ENCODE measurements around the gene TMSB4X.
"Not testable (repeated sequence)": the region's sequence is repeated elsewhere in the genome, so short reads cannot be mapped to it uniquely, and the experiment has no call there.

Gene TMSB4X

GRCh38 chrX:12975991-12976558 is 1.2 kb downstream of the TMSB4X start:
- H3K4me3 ChIP-seq (replicated peaks; ENCODE audit: insufficient read depth, low read length): peak overlapping the region; percentile 43
- peak; percentile 28; the same call in 1 of the 2 replicates for TF ChIP-seq SPI1 (IDR thresholded peaks at IDR 0.05; ENCODE audit: borderline replicate concordance, low read depth)
- peak; percentile 5 for TF ChIP-seq REST (IDR thresholded peaks at IDR 0.05; ENCODE audit: insufficient replicate concordance, low read depth)
- no peak for TF ChIP-seq GABPA (IDR thresholded peaks at IDR 0.05; ENCODE audit: low read depth)
- TF ChIP-seq, protein P1, sequence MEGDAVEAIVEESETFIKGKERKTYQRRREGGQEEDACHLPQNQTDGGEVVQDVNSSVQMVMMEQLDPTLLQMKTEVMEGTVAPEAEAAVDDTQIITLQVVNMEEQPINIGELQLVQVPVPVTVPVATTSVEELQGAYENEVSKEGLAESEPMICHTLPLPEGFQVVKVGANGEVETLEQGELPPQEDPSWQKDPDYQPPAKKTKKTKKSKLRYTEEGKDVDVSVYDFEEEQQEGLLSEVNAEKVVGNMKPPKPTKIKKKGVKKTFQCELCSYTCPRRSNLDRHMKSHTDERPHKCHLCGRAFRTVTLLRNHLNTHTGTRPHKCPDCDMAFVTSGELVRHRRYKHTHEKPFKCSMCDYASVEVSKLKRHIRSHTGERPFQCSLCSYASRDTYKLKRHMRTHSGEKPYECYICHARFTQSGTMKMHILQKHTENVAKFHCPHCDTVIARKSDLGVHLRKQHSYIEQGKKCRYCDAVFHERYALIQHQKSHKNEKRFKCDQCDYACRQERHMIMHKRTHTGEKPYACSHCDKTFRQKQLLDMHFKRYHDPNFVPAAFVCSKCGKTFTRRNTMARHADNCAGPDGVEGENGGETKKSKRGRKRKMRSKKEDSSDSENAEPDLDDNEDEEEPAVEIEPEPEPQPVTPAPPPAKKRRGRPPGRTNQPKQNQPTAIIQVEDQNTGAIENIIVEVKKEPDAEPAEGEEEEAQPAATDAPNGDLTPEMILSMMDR (IDR thresholded peaks at IDR 0.05; ENCODE audit: insufficient read depth, low read length): no peak
- peak; percentile 38 for TF ChIP-seq POLR2AphosphoS5 (IDR thresholded peaks at IDR 0.05; ENCODE audit: low read depth)
- H3K27ac ChIP-seq (replicated peaks): peak overlapping the region; percentile 99
- DNase-seq (ENCODE audit: low read depth in 1 of 2, low spot score in 1 of 2): peak in 1 of 2 experiments; percentile 85
- no peaks in the 10 kb centered on the region for H3K27me3 ChIP-seq (ENCODE audit: insufficient read depth, poor library complexity, severe bottlenecking)

DNA sequence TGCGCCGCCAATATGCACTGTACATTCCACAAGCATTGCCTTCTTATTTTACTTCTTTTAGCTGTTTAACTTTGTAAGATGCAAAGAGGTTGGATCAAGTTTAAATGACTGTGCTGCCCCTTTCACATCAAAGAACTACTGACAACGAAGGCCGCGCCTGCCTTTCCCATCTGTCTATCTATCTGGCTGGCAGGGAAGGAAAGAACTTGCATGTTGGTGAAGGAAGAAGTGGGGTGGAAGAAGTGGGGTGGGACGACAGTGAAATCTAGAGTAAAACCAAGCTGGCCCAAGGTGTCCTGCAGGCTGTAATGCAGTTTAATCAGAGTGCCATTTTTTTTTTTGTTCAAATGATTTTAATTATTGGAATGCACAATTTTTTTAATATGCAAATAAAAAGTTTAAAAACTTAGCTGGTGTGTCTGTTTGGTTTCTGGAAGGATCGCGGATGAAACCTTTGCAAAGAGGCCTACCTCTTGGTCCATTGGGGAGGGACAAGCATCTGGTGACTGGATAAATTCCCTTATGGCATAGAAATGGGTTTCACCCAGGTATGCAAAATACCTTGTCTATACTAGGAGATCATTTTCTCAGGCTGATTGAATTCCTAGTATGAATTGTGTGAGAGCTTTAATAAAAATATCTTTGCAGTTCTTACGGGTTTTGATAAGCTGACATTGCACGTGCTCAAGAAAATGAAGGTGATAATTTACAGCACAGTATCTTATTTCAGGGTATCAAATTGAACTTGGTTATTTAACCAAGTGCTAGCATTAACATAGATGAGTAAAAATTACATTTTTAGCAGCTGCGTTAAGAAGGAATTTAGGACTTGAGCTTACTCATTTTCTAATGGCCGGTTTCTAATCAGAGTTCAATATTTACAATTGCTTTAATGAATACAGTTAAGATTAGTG is 2.2 kb downstream of the TMSB4X start:
- Histone ChIP-seq H3K27ac (replicated peaks) (peak overlapping the region; percentile 99), H3K4me3 (replicated peaks; ENCODE audit: insufficient read depth, low read length) (peak overlapping the region; percentile 43)
- DNase-seq (ENCODE audit: low read depth in 1 of 2, low spot score in 1 of 2); H3K27me3 ChIP-seq (ENCODE audit: insufficient read depth, poor library complexity, severe bottlenecking): not testable (repeated sequence)
- peak; percentile 51 for TF ChIP-seq POLR2AphosphoS5 (IDR thresholded peaks at IDR 0.05; ENCODE audit: low read depth)

GRCh38 chrX:12977761-12978204 is 2.9 kb downstream of the TMSB4X start:
- Histone ChIP-seq H3K4me3 (replicated peaks; ENCODE audit: insufficient read depth, low read length) (no peak overlapping the region), H3K27me3 (ENCODE audit: insufficient read depth, poor library complexity, severe bottlenecking) (no peaks in the 10 kb centered on the region), H3K27ac (replicated peaks) (peak overlapping the region; percentile 99)
- no peak; the same call in 1 of the 2 replicates for TF ChIP-seq POLR2AphosphoS5 (IDR thresholded peaks at IDR 0.05; ENCODE audit: low read depth)
- TF ChIP-seq GABPA (IDR thresholded peaks at IDR 0.05; ENCODE audit: low read depth): no peak
- TF ChIP-seq, protein P1 (IDR thresholded peaks at IDR 0.05; ENCODE audit: insufficient read depth, low read length): no peak
- TF ChIP-seq SPI1 (IDR thresholded peaks at IDR 0.05; ENCODE audit: borderline replicate concordance, low read depth): no peak
- no peak for TF ChIP-seq REST (IDR thresholded peaks at IDR 0.05; ENCODE audit: insufficient replicate concordance, low read depth)
- no peak for DNase-seq (ENCODE audit: low read depth in 1 of 2, low spot score in 1 of 2)
